ENCODE measurements around the gene RBM18. TPM values are rescaled to one million over a fixed set of nuclear protein-coding genes. Genes with fewer than 3 reads are reported as not detected.

RBM18 gene
- total RNA-seq, 4 donors from 2014 or later, result 10.1 to 14.6 (median 13.3) TPM

DNA sequence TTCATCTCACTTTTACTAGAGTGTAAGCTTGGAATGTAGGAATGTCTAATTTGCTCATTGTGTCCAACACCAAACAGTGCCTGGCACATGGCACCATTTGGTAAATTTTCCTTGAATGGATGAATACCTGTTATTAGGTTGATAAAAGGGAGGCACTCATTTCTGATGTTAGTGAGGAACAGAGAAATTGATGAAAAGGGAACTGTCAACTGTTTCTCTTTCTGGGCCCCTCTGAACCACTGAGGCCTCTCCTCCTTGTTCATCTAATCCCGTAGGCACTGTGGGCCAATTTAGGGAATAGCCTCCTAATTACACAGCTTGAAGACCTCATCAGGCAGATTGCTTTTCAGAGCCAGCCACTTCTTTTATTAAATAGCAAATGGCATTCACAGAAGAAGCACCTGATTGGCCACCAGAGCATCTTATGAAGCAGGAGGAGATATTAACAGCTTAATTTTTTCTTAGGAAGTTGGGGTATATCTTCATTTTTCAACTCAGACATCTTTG lies 22.6 kb upstream of the RBM18 start:
- H3K9me3 ChIP-seq, result no peaks in the 10 kb centered on the region
- DNase-seq (ENCODE audit: extremely low spot score), result no peak
- H3K4me3 ChIP-seq, result no peak overlapping the region
- peaks cover 29 to 94% (median 64%) of the 10 kb centered on the region in 4 donors for H3K36me3 ChIP-seq
- TF ChIP-seq, protein P1, sequence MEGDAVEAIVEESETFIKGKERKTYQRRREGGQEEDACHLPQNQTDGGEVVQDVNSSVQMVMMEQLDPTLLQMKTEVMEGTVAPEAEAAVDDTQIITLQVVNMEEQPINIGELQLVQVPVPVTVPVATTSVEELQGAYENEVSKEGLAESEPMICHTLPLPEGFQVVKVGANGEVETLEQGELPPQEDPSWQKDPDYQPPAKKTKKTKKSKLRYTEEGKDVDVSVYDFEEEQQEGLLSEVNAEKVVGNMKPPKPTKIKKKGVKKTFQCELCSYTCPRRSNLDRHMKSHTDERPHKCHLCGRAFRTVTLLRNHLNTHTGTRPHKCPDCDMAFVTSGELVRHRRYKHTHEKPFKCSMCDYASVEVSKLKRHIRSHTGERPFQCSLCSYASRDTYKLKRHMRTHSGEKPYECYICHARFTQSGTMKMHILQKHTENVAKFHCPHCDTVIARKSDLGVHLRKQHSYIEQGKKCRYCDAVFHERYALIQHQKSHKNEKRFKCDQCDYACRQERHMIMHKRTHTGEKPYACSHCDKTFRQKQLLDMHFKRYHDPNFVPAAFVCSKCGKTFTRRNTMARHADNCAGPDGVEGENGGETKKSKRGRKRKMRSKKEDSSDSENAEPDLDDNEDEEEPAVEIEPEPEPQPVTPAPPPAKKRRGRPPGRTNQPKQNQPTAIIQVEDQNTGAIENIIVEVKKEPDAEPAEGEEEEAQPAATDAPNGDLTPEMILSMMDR (IDR thresholded peaks at IDR 0.05), result no peak
- TF ChIP-seq EP300 (IDR thresholded peaks at IDR 0.05), result no peak
- TF ChIP-seq POLR2AphosphoS5 (IDR thresholded peaks at IDR 0.05), result no peak
- TF ChIP-seq POLR2A (IDR thresholded peaks at IDR 0.05; ENCODE audit: low read depth), result no peak
- no peak overlapping the region for H3K27ac ChIP-seq (replicated peaks in 1 of 4)
- no peaks in the 10 kb centered on the region for H3K27me3 ChIP-seq
- peaks cover 0 to 5% (median 0%) of the 10 kb centered on the region in 4 donors for H3K4me1 ChIP-seq
- intact Hi-C loops (cut with DNase I), result no loop called here
- WGBS, result 55% methylated on average over 1 of the region's 1 CpG

DNA sequence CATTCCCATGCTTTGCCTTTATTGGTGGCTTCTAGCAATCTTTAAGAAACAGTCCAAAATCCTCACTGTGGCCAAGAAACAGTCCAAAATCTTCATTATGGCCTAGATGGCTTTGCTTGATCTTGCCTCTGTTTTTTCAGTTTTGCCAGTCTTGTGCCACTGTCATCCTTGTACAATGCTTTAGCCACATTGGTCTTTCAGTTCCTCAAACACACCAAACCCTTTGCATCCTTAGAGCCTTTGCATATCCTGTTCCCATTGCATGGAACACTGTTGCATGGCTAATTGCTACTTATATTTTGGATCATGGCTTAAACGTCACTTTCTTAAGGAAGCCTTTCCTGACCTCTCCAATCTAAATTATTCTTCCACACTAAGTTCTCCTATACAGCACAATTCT lies 22.1 kb upstream of the RBM18 start:
- no peak for TF ChIP-seq POLR2A (IDR thresholded peaks at IDR 0.05; ENCODE audit: low read depth)
- no peak for TF ChIP-seq POLR2AphosphoS5 (IDR thresholded peaks at IDR 0.05)
- no peak for TF ChIP-seq EP300 (IDR thresholded peaks at IDR 0.05)
- TF ChIP-seq, protein P1 (IDR thresholded peaks at IDR 0.05), result no peak
- Histone ChIP-seq H3K36me3 (peaks cover 24 to 94% (median 61%) of the 10 kb centered on the region in 4 donors), H3K4me1 (peaks cover 0 to 7% (median 0%) of the 10 kb centered on the region in 4 donors), H3K27ac (replicated peaks in 1 of 4) (no peak overlapping the region), H3K27me3 (no peaks in the 10 kb centered on the region), H3K9me3 (no peaks in the 10 kb centered on the region), H3K4me3 (no peak overlapping the region)
- whole genome bisulfite sequencing, result 73% methylated on average over 1 of the region's 1 CpG
- intact Hi-C loops (cut with DNase I), result no loop called here
- no peak for DNase-seq (ENCODE audit: extremely low spot score)

DNA sequence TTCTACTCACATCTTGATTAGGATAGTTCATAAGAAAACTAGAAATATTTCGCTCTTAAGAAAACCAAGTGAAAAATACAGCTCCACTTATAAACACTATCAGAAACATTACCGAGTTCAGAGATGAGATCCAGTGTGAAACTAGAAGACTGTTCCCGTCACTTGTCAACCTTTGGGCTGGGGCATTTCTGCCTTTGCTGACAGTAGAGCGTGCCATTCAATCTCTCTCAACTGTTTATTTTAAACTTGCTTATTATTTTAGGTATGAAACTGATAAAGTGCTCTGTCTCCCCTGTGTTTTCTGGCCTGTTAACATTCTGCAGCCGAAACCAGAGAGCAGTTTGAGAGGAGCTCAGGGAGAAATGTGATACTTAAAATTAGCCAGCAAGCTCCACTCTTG lies 16.7 kb upstream of the RBM18 start:
- Histone ChIP-seq H3K4me3 (no peak overlapping the region), H3K4me1 (peaks cover 0 to 7% (median 2%) of the 10 kb centered on the region in 4 donors), H3K27me3 (no peaks in the 10 kb centered on the region), H3K27ac (replicated peaks in 1 of 4) (no peak overlapping the region), H3K9me3 (peaks cover 0 to 10% (median 7%) of the 10 kb centered on the region in 4 donors), H3K36me3 (peaks cover 13 to 55% (median 35%) of the 10 kb centered on the region in 4 donors)
- WGBS, result 76% methylated on average over 5 of the region's 5 CpGs
- DNase-seq (ENCODE audit: extremely low spot score), result no peak
- intact Hi-C loops (cut with DNase I), result no loop called here
- no peak for TF ChIP-seq POLR2AphosphoS5 (IDR thresholded peaks at IDR 0.05)
- no peak for TF ChIP-seq POLR2A (IDR thresholded peaks at IDR 0.05; ENCODE audit: low read depth)
- no peak for TF ChIP-seq EP300 (IDR thresholded peaks at IDR 0.05)
- TF ChIP-seq, protein P1 (IDR thresholded peaks at IDR 0.05), result no peak

DNA sequence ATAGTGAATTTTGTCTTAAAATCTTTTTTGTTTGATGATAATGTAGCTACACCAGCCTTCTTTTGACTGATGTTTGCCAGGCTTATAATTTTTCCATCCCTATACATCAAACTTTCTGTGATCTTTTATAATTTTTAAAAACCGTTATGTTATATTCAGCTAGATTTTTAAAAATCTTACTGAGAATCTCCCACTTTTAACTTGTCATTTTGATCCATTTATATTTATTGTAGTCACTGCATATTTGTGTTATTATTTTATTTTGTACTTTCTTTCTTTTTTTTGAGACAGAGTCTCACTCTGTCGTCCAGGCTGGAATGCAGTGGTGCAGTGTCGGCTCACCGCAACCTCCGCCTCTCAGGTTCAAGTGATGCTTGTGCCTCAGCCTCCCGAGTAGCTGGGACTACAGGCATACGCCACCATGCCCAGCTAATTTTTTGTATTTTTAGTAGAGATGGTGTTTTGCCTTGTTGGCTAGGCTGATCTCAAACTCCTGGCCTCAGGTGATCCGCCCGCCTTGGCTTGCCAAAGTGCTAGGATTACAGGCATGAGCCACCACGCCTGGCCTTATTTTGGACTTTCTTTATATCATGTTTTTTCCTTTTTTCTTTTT lies 12.8 kb upstream of the RBM18 start:
- DNase-seq (ENCODE audit: extremely low spot score), result no peak
- no peak overlapping the region for H3K4me3 ChIP-seq
- no peaks in the 10 kb centered on the region for H3K27me3 ChIP-seq
- H3K27ac ChIP-seq (replicated peaks in 1 of 4), result no peak overlapping the region
- TF ChIP-seq, protein P1 (IDR thresholded peaks at IDR 0.05), result no peak
- TF ChIP-seq POLR2A (IDR thresholded peaks at IDR 0.05; ENCODE audit: low read depth), result no peak
- TF ChIP-seq POLR2AphosphoS5 (IDR thresholded peaks at IDR 0.05), result no peak
- no peak for TF ChIP-seq EP300 (IDR thresholded peaks at IDR 0.05)
- peaks cover 0 to 10% (median 7%) of the 10 kb centered on the region in 4 donors for H3K9me3 ChIP-seq
- H3K36me3 ChIP-seq, result peaks cover 0 to 35% (median 17%) of the 10 kb centered on the region in 4 donors
- H3K4me1 ChIP-seq, result peaks cover 0 to 4% (median 2%) of the 10 kb centered on the region in 4 donors
- intact Hi-C loops (cut with DNase I), result no loop called here
- WGBS, result 98% methylated on average over 10 of the region's 10 CpGs

Measured in esophagus muscularis mucosa (tissue), 4 donors.